ENCODE measurements around the gene DUSP15.
A peak's percentile ranks its signal among the peaks of the same experiment; 100 is the strongest.
"Not testable (repeated sequence)": the region's sequence is repeated elsewhere in the genome, so short reads cannot be mapped to it uniquely, and the experiment has no call there.

DUSP15 gene

DNA sequence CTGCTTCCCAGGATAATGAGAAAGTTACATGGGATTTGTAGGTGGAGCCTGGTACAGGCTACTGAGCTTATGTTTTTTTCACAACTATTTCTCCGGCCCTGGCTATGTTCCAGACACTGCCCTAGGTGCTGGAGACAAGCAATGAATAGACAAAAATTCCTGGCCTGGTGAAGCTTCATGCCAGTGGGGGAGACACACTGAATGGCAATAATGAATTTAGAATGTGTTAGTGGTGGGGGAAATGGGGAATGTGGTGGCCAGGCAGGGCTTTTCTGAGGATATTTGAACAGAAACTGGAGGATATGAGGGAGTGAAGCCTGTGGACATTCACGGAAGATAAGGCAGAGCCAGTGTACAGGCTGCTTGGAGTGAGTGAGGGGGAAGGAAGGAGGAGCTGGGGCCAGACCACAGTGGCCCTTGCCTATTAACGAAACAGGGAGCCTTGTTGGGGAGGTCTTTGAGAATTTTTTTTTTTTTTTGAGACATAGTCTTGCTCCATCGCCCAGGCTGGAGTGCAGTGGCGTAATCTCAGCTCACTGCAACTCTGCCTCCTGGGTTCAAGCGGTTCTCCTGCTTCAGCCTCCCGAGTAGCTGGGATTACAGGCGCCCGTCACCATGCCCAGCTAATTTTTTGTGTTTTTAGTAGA lies 31.6 kb downstream of the DUSP15 start:
- no peak for DNase-seq

DNA sequence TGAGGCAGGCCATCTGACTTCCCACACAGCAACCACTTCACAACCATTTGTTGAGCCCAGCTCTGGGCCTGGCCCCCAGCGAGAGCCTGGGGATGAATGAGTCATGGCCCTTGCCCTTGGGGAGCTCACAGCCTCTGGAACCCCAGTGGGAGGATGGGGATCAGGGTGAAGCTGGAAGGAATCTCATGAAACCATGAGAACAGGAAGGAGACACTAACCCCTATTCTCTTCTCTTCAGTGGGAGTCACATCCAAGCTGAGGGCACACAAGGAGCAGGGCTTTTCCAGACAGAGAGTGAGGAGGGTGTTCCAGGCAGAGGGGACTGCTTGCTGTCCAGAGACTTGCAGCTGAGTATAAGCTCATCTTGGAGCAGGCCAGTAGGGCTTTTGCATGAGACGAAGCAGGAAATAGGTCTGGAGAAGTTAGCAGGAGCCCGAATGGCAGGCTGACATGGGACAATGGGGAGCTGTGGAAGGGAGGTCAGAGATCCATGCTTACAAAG lies 32.4 kb downstream of the DUSP15 start:
- DNase-seq, result no peak

DNA sequence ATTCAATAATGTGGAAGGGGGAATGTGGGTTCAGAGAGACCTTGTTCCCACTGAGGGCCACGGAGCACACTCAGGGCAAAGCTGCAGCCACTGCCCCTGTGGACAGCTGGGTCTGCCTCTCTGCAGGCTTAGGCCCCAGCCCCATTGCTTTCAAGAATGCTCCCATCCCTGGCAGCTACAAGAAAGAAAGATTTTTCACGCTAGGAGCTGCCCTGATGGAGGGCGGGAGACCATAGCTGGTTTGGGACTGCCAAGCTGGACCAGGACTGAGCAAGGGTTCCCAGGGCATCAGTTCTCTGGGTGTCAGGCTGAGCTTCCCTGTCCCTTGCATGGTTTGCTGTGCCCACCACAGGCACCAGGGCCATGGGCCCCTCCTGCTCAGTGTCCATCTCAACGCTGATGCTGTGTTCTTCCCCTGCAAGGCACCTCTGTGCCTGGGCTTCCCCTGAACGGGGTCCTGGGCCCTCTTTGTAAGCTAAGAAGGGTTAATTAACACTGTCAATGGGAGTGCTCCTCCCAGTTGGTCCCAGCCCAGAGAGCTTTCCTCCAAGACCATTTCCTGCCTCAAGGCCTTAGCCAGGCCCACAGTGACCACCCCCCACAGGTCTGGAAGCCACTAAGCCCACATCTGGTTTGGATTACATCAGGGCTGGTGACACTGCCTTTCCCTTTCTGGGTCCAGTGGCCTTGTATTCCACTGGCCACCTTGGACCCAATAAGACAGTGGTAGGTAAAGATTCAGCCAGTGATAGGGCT lies 33.3 kb downstream of the DUSP15 start:
- DNase-seq, result no peak

DNA sequence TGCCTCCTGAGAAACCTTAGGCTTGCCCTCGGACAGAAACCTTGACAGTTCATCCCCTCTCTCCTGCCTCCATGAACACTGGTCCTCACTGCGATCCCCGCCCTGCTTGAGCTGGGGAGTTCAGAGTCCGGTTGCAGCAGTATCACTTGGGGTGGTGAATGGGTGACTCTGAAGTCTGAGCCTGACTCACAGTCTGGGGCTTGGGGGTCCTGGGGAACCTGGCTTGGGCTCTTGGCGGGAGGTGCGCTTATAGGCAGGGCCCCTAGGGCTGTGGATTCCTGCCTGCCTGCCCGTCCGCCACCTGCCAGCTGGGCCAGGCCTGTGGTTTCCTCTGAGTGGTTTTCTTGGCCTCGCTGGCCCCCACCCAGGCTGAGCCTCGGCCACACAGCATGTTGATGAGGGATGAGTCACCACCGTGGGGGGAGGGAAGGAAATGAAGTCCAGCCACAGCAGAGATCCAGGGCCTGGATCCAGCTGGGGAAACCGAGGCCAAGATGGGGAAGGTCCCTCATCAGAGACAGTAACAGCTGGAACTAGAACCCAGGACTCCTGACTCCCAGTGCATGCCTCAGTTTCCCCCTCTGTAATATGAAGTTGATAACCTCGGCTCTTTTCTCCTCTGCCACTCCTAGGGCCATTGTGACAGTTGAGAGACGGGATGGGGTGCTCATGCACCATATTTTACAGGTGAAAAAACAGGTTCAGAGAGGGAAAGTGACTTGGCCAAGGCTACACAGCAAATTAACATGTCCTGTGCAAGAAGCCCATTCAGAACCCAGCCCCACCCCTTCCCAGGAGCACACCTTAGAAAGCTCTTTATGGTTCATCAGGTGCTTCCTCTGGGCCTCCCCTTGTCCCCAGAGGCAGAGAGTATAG lies 34.1 kb downstream of the DUSP15 start:
- DNase-seq, result peak; percentile 27

DNA sequence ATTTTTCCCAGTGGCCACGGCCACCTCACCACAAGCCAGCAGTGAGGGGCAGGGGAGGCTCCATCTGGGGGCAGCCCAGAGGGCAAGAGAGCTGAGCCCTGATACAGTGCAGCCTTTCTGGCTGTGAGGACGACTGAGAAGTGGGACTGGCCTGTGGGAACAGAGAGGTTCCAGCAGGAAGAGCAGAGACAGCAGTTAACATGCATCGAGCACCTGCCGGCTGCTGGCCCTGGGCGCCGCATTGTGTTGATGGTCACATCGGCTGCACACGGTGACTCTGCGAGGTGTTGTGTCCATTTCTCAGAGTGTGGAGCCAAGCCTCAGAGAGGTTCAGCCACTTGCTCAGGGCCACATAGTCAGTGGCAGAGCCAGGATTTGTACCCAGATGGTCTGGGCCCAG lies 34.8 kb downstream of the DUSP15 start:
- DNase-seq, result no peak

DNA sequence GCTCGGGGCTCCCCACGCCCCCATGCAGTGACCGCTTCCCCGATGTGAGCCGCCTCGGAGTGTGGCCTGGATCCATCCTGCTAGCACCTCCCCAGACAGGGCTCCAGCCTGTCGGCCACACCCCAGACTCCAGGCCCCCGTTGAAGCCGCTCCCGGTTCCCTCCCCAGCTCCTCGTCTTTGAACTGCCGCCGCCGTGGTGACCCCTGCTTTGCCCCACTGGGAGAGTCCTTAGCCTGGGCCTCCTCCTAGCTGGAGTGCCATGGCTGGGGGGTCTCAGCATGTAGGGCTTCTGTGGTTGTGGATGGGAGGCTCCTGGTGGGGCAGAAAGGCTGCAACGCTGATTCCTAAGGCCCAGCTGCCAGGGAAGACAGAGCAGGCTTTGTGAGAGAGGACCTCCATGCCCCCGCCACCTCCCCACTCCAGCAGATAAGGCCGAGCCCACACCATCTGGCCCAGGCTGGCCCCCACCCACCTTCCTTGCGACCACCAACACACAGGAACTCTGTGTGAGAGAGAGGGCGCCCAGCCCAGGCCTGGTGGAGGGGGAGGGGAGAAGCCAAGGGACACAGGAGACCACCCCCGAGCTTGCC lies 36.3 kb downstream of the DUSP15 start:
- DNase-seq, result no peak

DNA sequence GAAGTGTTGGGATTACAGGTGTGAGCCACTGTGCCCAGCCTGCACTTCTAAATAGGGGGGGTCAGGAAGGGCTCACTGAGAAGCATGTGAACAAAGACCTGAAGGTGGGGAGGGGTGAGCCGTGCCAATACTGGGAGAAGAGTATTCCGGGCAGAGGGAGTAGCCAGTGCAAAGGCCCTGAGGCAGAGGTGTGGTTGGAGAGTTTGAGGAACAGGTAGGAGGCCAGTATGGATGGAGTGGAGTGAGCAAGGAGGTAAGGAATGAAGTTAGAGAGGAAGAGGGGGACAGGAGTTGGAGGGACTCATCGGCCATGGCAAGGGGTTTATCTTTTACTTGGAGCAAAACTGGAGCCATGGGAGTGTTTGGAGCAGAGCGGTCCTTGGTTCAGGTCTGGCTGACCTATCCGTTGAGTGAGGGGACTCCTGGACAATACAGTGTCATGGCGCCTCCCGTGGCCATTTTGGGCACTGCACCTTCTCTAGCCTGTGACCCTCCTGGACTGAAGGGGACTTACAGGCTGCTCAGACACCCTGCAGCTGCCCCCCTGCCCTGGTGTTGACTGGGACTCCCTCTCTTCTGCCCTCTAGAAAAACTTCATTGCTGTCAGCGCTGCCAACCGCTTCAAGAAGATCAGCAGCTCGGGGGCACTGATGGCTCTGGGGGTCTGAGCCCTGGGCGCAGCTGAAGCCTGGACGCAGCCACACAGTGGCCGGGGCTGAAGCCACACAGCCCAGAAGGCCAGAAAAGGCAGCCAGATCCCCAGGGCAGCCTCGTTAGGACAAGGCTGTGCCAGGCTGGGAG lies 37.0 kb downstream of the DUSP15 start:
- DNase-seq, result peak; percentile 74

DNA sequence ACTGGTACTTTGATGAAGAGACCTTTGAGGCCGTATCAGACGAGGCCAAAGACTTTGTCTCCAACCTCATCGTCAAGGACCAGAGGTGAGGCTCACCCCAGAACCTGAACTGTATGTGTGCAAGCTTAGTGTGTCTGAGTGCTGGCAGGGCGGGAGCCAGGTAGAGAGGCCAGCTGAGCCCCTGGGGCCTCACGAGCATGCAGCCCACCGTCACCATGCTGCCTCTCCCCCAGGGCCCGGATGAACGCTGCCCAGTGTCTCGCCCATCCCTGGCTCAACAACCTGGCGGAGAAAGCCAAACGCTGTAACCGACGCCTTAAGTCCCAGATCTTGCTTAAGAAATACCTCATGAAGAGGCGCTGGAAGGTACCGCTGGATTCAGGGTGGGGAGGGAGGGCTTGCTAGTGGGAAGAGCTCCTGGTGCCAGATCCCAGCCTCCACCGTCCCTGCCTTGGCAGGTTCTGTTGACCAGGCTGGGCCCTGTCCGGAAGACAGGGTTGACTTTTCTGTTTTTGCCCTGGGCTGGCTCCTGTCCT lies 38.5 kb downstream of the DUSP15 start:
- DNase-seq, result no peak

DNA sequence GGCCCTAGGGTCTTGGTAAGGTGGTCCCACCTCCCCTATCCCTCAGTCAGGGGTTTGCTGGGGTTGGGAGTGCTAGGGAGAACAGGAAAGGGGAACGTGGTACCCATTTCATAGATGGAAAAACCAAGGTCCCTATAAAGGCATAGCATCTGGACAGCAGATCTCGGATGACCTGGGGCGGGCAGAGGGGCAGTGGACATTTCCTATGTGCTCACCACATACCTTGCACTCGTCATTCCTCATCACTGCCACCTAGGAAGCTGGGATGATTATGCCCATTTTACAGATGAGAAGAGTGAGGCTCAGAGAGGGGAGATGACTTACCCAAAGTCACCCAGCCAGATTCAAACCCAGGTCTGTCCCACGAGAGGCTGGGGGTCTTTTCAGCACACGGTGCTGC lies 39.1 kb downstream of the DUSP15 start:
- no peak for DNase-seq

DNA sequence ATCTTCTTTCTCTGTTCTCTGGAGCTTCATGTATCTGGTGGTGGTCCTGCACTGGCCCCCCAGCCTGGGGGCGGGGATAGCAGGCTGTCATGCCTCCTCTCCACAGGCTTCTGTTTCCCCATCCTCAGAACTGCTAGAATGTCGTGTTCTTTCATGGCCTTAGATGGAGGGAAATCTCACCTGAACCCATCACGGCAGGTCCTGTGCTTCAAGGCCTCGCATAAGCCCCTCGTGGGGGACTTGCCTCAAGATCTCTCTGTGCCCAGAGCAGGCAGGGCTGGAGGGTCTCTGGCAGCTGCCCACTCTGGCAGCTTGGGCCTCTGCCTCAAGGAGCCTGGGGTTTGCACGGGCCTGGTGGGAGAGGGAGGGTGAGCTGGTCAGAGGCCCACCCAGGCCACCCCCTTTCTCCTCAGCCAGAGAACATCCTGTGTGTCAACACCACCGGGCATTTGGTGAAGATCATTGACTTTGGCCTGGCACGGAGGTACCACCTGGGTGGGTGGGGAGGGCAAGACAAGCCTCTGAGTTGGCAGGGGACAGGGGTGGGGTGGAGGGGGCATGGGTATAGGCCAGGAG lies 39.8 kb downstream of the DUSP15 start:
- DNase-seq, result no peak

DNA sequence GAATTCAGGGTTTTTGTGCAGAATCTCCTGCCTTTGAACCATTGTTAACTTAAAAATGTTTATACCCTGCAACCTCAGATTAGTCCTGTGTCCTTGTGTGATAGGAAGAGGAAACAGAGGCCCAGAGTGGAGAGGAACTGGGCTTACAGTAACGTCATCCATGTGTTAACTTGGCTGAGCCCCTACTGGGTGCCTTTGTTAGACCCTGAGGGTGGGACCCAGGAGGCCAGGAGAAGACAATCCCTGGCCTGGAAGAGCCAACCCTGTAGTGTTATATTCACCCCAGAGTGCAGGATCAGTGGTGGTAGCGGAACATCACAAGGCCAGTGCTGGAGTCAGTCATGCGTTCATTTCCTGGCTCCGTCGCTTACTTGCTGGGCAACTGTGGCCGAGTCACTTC lies 40.6 kb downstream of the DUSP15 start:
- no peak for DNase-seq

DNA sequence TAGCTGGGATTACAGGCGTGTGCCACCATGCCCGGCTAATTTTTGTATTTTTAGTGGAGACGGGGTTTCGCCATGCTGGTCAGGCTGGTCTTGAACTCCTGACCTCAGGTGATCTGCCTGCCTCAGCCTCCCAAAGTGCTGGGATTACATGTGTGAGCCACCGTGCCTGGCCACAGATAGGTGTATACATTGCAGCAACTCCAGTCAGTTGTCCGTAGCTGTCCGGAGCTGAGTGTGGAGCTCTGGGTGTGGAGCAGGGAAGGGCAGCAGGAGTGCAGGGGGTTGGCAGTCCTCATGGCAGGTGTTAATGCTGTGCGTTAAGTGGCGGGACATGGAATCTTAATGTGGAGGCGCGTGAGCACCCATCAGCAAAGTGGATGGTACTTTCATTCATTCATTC lies 42.3 kb downstream of the DUSP15 start:
- not testable (repeated sequence) for DNase-seq

DNA sequence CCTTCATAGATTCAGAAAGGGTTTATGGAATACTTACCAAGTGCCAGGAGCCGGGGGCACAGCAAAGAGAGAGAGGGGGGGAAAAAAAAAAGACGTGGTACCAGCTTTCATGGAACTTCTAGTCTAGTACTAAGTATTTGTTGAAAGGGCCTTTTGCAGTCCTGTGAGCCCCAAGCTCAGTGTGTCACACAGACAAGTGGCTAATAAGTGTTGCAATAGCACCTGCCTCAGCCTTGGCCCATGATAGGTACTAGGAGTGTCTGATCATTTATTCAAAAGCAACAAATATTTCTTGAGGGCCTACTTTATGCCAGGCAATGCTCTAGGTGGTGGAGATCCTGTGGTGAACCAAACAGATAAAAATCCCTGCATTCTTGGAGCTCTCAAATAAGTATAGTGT lies 43.3 kb downstream of the DUSP15 start:
- no peak for DNase-seq

DNA sequence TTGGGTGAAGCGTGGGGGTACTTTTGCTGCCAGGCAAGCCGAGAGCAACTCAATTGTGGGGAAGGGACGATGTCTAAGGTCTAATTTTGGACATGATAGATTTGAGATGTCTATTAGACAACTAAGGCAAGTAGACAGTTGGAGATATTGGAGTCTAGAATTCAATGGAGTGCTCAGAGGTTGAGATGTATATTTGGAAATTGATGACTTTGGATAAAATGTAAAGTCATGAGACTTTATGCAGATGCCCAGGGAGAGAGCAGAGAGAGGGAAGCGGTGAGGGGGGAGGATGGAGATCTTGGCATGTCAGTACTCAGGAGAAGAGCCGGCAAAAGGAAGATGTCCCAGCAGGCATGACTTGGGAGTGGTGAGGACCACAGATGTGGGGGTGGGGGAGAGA lies 44.3 kb downstream of the DUSP15 start:
- no peak for DNase-seq

DNA sequence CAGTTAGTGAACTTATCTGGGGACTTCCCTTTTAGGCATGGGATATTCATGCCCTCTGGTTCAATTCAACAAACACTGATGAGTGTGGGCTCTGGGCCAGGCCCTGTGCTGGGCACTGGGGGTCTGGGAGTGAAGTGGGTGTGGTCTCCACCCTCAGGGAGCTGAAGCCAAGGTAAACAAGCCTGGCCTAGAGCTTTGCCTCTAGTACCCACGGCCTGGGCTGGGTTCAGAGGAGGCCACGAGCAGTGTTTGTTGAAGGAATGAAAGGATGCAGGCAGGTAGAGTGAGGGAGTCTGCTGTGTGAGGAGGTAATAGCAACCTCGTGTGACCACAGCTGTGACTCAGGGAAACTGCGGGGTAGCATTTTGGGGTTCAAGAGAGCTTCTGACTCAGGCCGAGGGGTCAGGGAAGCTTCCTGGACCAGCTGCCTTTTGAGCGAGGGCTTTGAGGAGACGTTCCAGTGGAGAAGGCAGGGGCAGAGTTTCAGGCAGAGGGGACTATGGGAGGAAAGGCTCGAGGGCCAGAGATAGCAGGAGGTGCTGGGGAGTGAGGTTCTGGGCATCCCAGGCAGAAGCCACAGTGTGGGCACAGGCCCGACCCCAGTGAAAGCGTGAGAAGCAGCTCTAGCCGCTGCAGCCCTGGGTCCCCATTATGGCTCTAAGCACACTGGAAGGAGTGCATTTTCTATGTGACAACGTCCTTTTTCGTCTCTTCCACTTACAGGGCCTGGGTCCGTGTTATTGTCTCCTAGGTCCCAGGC lies 45.6 kb downstream of the DUSP15 start:
- DNase-seq, result no peak

DNA sequence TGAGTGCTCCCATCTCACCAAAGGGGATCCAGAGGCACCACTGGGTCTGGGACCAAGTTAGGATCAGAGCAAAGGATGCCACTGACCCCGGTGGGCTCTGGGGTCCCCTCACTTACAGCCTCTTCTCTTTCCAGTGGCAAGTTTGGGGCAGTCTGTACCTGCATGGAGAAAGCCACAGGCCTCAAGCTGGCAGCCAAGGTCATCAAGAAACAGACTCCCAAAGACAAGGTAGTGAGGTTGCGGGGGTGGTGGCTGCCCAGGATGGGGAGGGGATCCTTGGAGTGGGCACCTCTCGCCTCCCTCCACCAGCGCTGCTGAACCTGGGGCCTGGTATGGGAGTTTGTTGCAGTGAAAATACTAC lies 46.2 kb downstream of the DUSP15 start:
- no peak for DNase-seq

DNA sequence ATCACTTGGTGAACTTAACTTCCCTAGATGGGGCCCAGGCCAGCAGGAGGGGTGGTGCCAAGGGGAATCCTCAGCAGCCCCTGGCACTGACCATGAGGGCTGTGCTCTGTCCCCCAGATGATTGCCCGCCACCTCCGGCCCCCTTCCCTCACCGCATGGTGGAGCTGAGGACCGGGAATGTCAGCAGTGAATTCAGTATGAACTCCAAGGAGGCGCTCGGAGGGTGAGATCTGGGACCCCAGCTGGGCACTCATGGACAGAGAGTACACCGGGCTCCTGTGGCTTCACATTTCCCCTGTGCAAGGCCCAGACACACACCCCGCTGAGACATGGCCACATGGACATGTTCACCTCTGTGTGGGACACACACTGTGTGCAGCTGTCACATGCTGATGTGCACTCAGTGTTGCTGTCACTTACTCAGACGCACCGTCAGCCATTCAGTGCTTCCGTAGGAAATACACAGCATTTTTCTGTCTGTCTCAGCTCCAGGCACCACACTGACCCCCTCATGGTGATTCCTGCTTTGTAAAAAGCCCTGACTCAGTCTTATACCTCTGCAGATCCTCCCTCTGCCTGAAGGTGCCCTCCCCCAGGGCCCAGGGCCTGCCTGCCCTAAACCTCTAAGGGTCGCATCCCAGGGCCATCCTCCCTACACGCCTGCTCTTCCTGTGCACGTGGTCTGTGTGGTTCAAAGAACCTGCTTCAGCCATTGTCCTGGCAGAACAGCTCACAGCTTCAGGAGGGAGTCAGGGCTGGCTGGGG lies 46.8 kb downstream of the DUSP15 start:
- DNase-seq, result no peak

DNA sequence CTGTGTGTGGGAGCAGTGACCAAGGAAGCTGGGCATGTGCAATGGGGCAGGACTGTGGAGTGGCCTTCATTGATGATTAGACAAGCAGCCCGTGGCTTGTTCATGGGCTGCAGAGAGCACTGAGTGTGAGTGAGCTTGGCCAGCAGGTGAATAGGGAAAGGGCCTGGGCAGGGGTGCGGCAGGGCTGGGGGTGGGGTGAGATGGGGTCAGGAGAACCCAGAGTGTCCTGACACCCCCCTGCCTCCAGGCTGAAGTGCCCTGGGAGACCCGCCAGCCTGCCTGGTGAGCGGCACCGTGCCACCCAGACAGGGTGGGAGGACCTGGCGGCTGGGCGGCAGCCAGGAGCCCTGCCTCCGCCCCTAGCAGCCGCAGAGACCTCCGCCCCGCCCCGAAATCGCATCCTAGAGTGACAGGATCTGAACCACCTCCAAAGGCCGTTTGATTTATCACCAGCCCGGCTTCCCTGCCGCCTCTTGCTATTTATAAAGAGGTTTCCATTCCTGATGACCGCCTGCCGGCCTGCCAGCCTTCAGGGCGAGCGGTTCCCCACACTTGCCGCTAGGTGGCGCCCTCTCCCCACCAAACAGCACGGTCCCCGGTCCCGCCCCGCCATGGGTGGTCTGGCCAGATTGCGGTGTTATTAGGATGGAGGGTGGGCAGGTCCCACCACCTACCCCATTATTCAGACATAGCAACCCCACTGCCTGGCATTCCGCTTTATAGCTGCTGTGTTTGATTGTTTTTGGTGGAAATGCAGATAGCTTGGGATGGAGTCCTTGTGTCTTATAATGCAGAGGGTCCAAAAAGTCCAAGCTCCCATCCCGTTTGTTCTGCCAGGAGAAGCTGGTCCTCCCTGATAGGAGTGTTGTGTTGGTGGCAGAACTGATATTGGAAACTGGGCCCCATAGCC lies 47.7 kb downstream of the DUSP15 start:
- peak; percentile 80 for DNase-seq

DNA sequence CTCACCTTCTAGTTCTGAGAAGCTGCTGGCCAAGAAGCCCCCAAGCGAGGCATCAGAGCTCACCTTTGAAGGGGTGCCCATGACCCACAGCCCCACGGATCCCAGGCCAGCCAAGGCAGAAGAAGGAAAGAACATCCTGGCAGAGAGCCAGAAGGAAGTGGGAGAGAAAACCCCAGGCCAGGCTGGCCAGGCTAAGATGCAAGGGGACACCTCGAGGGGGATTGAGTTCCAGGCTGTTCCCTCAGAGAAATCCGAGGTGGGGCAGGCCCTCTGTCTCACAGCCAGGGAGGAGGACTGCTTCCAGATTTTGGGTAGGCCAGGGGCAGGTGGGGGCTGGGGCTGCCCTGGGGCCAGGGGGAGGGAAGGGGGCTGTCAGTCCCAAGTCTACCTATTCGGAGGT lies 48.9 kb downstream of the DUSP15 start:
- DNase-seq, result no peak

All from stimulated activated CD4-positive, alpha-beta T cell treated with anti-CD3 and anti-CD28 coated beads, Interleukin-15, amount 100 ng/mL, for 24 hours (primary cell).